A549 (cell line): ENCODE data around the gene SCN2B. TPM values are rescaled to one million over a fixed set of nuclear protein-coding genes. Genes with fewer than 3 reads are reported as not detected.

Experiments used
- ATAC-seq, 2 experiments: fragments of 200-7000 bp in 1 of 2; fragments of >200 bp in 1 of 2; cut with Nextera tagmentation in 1 of 2; cut with Tn5 transposase in 1 of 2; 3 replicates each; pipeline versions ENCODE4 v1.8.0 to v1.9.1; 2018 to 2020; ENCODE audit warnings: mild to moderate bottlenecking in 1 of 2, moderate library complexity in 1 of 2
- CTCF ChIA-PET: fragments of 300-600 bp; sonication (Branson Sonifier 250); formaldehyde crosslinking; extraction: SDS; loops from one replicate; lab custom pipeline; 2021; ENCODE audit warnings: antibody characterized with exemption, inconsistent platforms; lab: Yijun Ruan, JAX
- POLR2A ChIA-PET: fragments of 350-600 bp; formaldehyde crosslinking; extraction: SDS; loops from one replicate; lab custom pipeline; 2021; ENCODE audit warnings: antibody characterized with exemption, inconsistent platforms; lab: Yijun Ruan, JAX
- DNase-seq, 2 experiments: peaks; one replicate each; pipeline versions ENCODE4 v3.0.0 to v3.0.0-alpha.2; 2011 to 2016; ENCODE audit warnings: low read depth in 1 of 2, low spot score in 1 of 2
- FAIRE-seq: peaks from 2 replicates; lab custom pipeline; 2011; peaks lifted over from hg19 to GRCh38; lab: Jason Lieb, UNC
- H3K27ac ChIP-seq, 2 experiments: fragments of >200 bp; sonication (Bioruptor Twin); formaldehyde crosslinking; 3 replicates each; pipeline ENCODE4 v1.5.1; 2016 to 2017
- H3K4me1 ChIP-seq: fragments of >200 bp; sonication (Bioruptor Twin); formaldehyde crosslinking; 3 replicates; pipeline ENCODE4 v1.6.1; 2016
- H3K4me2 ChIP-seq: fragments of >200 bp; sonication (Bioruptor Twin); formaldehyde crosslinking; 3 replicates; pipeline ENCODE4 v1.6.1; 2016
- H3K4me3 ChIP-seq: fragments of >200 bp; sonication (Bioruptor Twin); formaldehyde crosslinking; 3 replicates; pipeline ENCODE4 v1.5.1; 2016
- H3K9me3 ChIP-seq: fragments of >200 bp; sonication (Bioruptor Twin); formaldehyde crosslinking; 3 replicates; pipeline ENCODE4 v1.6.1; 2016
- BCL3 ChIP-seq: fragments of >200 bp; sonication (Bioruptor Twin); formaldehyde crosslinking; IDR thresholded peaks from 3 replicates; pipeline ENCODE4 v1.6.1; 2016
- BHLHE40 ChIP-seq: IDR thresholded peaks from 2 replicates; pipeline ENCODE4 v1.6.1; 2012; ENCODE audit warnings: low read depth, low read length, inconsistent platforms
- CBX2 ChIP-seq: fragments of 200-600 bp; sonication (generic); IDR thresholded peaks from 2 replicates; pipeline ENCODE4 v1.6.1; 2016; ENCODE audit warnings: low read depth, mild to moderate bottlenecking, borderline replicate concordance
- CEBPB ChIP-seq, 2 experiments: fragments of >200 bp in 1 of 2; sonication (Bioruptor Twin) in 1 of 2; formaldehyde crosslinking in 1 of 2; IDR thresholded peaks; 2 replicates each; pipeline ENCODE4 v1.6.1; 2012 to 2016
- CHD2 ChIP-seq: fragments of 150-350 bp; IDR thresholded peaks from 2 replicates; pipeline ENCODE4 v1.6.1; 2014; ENCODE audit warnings: low read length; ENCODE audit not compliant: partially characterized antibody
- CTCF ChIP-seq: fragments of >200 bp; sonication (Bioruptor Twin); formaldehyde crosslinking; IDR thresholded peaks from 3 replicates; pipeline ENCODE4 v1.5.1; 2016
- ESRRA ChIP-seq: fragments of 150-350 bp; IDR thresholded peaks from 2 replicates; pipeline ENCODE4 v1.6.1; 2014; ENCODE audit warnings: mild to moderate bottlenecking, low read length, borderline replicate concordance
- FOXS1 ChIP-seq: fragments of 250-450 bp; sonication (Bioruptor Pico); IDR thresholded peaks from 2 replicates; pipeline ENCODE4 v1.5.0; 2020; ENCODE audit warnings: mild to moderate bottlenecking, moderate library complexity
- HDAC2 ChIP-seq: fragments of 200-600 bp; sonication (generic); IDR thresholded peaks from 2 replicates; pipeline ENCODE4 v1.6.1; 2016
- HES2 ChIP-seq: fragments of >200 bp; sonication (Bioruptor Twin); formaldehyde crosslinking; IDR thresholded peaks from 2 replicates; pipeline ENCODE4 v1.6.1; 2016
- HEYL ChIP-seq: fragments of 250-450 bp; sonication (Bioruptor Pico); IDR thresholded peaks from 2 replicates; pipeline ENCODE4 v1.8.0; 2021; ENCODE audit warnings: mild to moderate bottlenecking, moderate library complexity
- HMGXB4 ChIP-seq: fragments of 250-450 bp; sonication (Bioruptor Pico); IDR thresholded peaks from 2 replicates; pipeline ENCODE4 v1.5.0; 2021; ENCODE audit warnings: mild to moderate bottlenecking, moderate library complexity, borderline replicate concordance
- JUN ChIP-seq, 2 experiments: fragments of >200 bp; sonication (Bioruptor Twin); formaldehyde crosslinking; IDR thresholded peaks; 2 replicates in 1 of 2; 3 replicates in 1 of 2; pipeline ENCODE4 v1.6.1; 2016 to 2017
- JUNB ChIP-seq: fragments of >200 bp; sonication (Bioruptor Twin); formaldehyde crosslinking; IDR thresholded peaks from 2 replicates; pipeline ENCODE4 v1.6.1; 2016
- NFE2L2 ChIP-seq: fragments of 150-350 bp; conservative IDR thresholded peaks from 2 replicates; pipeline ENCODE4 v1.6.1; 2014; ENCODE audit warnings: low read length
- NPAS2 ChIP-seq: fragments of 250-450 bp; sonication (Bioruptor Pico); IDR thresholded peaks from 2 replicates; pipeline ENCODE4 v1.8.0; 2022; ENCODE audit warnings: mild to moderate bottlenecking, moderate library complexity, borderline replicate concordance
- PHF8 ChIP-seq: fragments of 200-600 bp; sonication (generic); IDR thresholded peaks from 2 replicates; pipeline ENCODE4 v1.6.1; 2016; ENCODE audit warnings: low read depth, mild to moderate bottlenecking, antibody characterized with exemption, moderate library complexity, borderline replicate concordance
- POLR2A ChIP-seq: IDR thresholded peaks from 2 replicates; pipeline ENCODE4 v1.6.1; 2012; ENCODE audit warnings: mild to moderate bottlenecking, low read length
- POLR2AphosphoS2 ChIP-seq: conservative IDR thresholded peaks from 2 replicates; pipeline ENCODE4 v1.6.1; 2012; ENCODE audit warnings: low read length, improper control_type of control experiment, inconsistent platforms
- RARB ChIP-seq: fragments of 250-450 bp; sonication (Bioruptor Pico); IDR thresholded peaks from 2 replicates; pipeline ENCODE4 v1.8.0; 2021; ENCODE audit warnings: mild to moderate bottlenecking, moderate library complexity
- RNF2 ChIP-seq: fragments of 200-600 bp; sonication (generic); IDR thresholded peaks from 2 replicates; pipeline ENCODE4 v1.6.1; 2016; ENCODE audit warnings: low read depth, mild to moderate bottlenecking, antibody characterized with exemption, moderate library complexity, borderline replicate concordance
- SREBF2 ChIP-seq: fragments of 450-650 bp; IDR thresholded peaks from 2 replicates; pipeline ENCODE4 v1.6.1; 2014; ENCODE audit warnings: mild to moderate bottlenecking, moderate library complexity
- TFCP2L1 ChIP-seq: fragments of 250-450 bp; sonication (Bioruptor Pico); IDR thresholded peaks from 2 replicates; pipeline ENCODE4 v1.5.0; 2021; ENCODE audit warnings: mild to moderate bottlenecking
- USF2 ChIP-seq: fragments of 450-650 bp; IDR thresholded peaks from 2 replicates; pipeline ENCODE4 v1.6.1; 2014; ENCODE audit warnings: antibody characterized with exemption
- ZNF302 ChIP-seq: fragments of 250-450 bp; sonication (Bioruptor Pico); IDR thresholded peaks from 2 replicates; pipeline ENCODE4 v1.9.0; 2021; ENCODE audit warnings: inconsistent platforms, mild to moderate bottlenecking, moderate library complexity
- WGBS: methylation state at CpG from one replicate; pipeline ENCODE4 v1.1.6; 2017; ENCODE audit errors: missing lambda C conversion rate; 5-methylcytosine and 5-hydroxymethylcytosine counted together
- polyA plus RNA-seq, 4 experiments: library from polyadenylated mRNA; depleted of rRNA in 3 of 4; stranded (reverse); fragments of >200 nt; fragmentation: RNase III in 1 of 4; extraction: RNeasy Plus Mini Kit Qiagen cat#74134 plus additional on column Dnase treatment in 1 of 4; gene quantifications; 2 replicates in 3 of 4; 3 replicates in 1 of 4; pipeline ENCODE4 v1.2.3, GENCODE V29; 2011 to 2017

SCN2B gene
- polyA plus RNA-seq, 2 of the 4 experiments (the other 2 are of a cell fraction): not detected

GRCh38 chr11:118219732-118220131, 43.3 kb upstream of the SCN2B start:
- ATAC-seq: no peak
- CTCF ChIA-PET: interaction anchor here (1.3 kb wide), 1 partner anchor 12 kb away, joined by 3 read pairs; no protein-coding TSS in a partner anchor
- Histone ChIP-seq H3K4me1 (no peaks in the 10 kb centered on the region), H3K27ac (no peak overlapping the region), H3K4me3 (no peak overlapping the region), H3K9me3 (no peaks in the 10 kb centered on the region), H3K4me2 (no peak overlapping the region)
- TF ChIP-seq HEYL (CRISPR knock-in tag) (no peak), CBX2 (no peak)
- WGBS: 0% methylated on average over 1 of the region's 1 CpG
- no peak for DNase-seq
- POLR2A ChIA-PET: no interaction called here
- FAIRE-seq: no peak

- no peak for FAIRE-seq
Measured at GRCh38 chr11:118219244-118219643, 42.8 kb upstream of the SCN2B start.

GRCh38 chr11:118217575-118217974, 41.1 kb upstream of the SCN2B start:
- 49% methylated on average over 3 of the region's 3 CpGs for WGBS
- CTCF ChIA-PET: interaction anchor here (0.7 kb wide), 1 partner anchor 19 kb away, joined by 3 read pairs; no protein-coding TSS in a partner anchor

More at GRCh38 chr11:118219244-118219643, 42.8 kb upstream of the SCN2B start:
- no peak for TF ChIP-seq TFCP2L1 (CRISPR knock-in tag)
- TF ChIP-seq CEBPB (IDR thresholded peaks at IDR 0.05): no peak
- TF ChIP-seq ZNF302 (CRISPR knock-in tag): no peak
- TF ChIP-seq RNF2: no peak
- no peak for TF ChIP-seq HES2
- TF ChIP-seq HMGXB4 (CRISPR knock-in tag): no peak
- no peak for TF ChIP-seq RARB (CRISPR knock-in tag)
- TF ChIP-seq BCL3: no peak
- ChIA-PET CTCF (no interaction called here), POLR2A (no interaction called here)
- Histone ChIP-seq H3K4me2 (no peak overlapping the region), H3K27ac (no peak overlapping the region), H3K4me1 (no peaks in the 10 kb centered on the region), H3K9me3 (no peaks in the 10 kb centered on the region), H3K4me3 (no peak overlapping the region)
- no peak for DNase-seq
- ATAC-seq: no peak

More at GRCh38 chr11:118217575-118217974, 41.1 kb upstream of the SCN2B start:
- no peak for ATAC-seq
- H3K4me3 ChIP-seq: no peak overlapping the region
- no peak overlapping the region for H3K27ac ChIP-seq
- no peaks in the 10 kb centered on the region for H3K4me1 ChIP-seq
- FAIRE-seq: no peak
- no peaks in the 10 kb centered on the region for H3K9me3 ChIP-seq
- no peak overlapping the region for H3K4me2 ChIP-seq
- TF ChIP-seq NFE2L2: no peak
- TF ChIP-seq BHLHE40: no peak
- TF ChIP-seq HDAC2: no peak
- no peak for TF ChIP-seq CTCF
- TF ChIP-seq NPAS2 (CRISPR knock-in tag): no peak
- no peak for TF ChIP-seq ESRRA
- no peak for TF ChIP-seq PHF8
- no peak for TF ChIP-seq USF2
- TF ChIP-seq CHD2: no peak
- TF ChIP-seq CBX2: no peak
- no peak for TF ChIP-seq SREBF2
- no peak for TF ChIP-seq JUNB
- TF ChIP-seq JUN (IDR thresholded peaks at IDR 0.05): no peak
- TF ChIP-seq FOXS1 (CRISPR knock-in tag): no peak
- no peak for TF ChIP-seq POLR2AphosphoS2
- no peak for TF ChIP-seq HMGXB4 (CRISPR knock-in tag)
- TF ChIP-seq POLR2A: no peak
- POLR2A ChIA-PET: no interaction called here
- DNase-seq: no peak
